Psoas muscle (tissue), 8 donors: ENCODE data around the gene PTGDS. TPM values are rescaled to one million over a fixed set of nuclear protein-coding genes. Genes with fewer than 3 reads are reported as not detected.
A peak's percentile ranks its signal among the peaks of the same experiment; 100 is the strongest.

Experiments used
- ATAC-seq, 4 donors: fragments of 200-7000 bp; cut with Tn5 transposase; one replicate each; pipeline ENCODE4 v1.9.1; 2020; ENCODE audit warnings: moderate library complexity in 3 of 4, mild to moderate bottlenecking in 2 of 4
- DNase-seq, 2 donors: peaks; one replicate each; pipeline ENCODE4 v3.0.0-alpha.2; 2020
- H3K27ac ChIP-seq: fragments of 200-600 bp; one replicate; pipeline ENCODE4 v1.8.0; 2022
- H3K27me3 ChIP-seq, 3 donors: fragments of 200-600 bp in 1 of 3; one replicate each; pipeline versions ENCODE4 v1.6.1 to v1.8.0; 2013 to 2022; ENCODE audit warnings: low read length in 2 of 3, mild to moderate bottlenecking in 2 of 3, moderate library complexity in 1 of 3; ENCODE audit not compliant: insufficient read depth in 3 of 3
- H3K36me3 ChIP-seq, 2 donors: fragments of 200-600 bp in 1 of 2; one replicate each; pipeline versions ENCODE4 v1.6.1 to v1.8.0; 2013 to 2022; ENCODE audit warnings: low read depth in 1 of 2, mild to moderate bottlenecking in 1 of 2, moderate library complexity in 1 of 2; ENCODE audit not compliant: insufficient read depth in 1 of 2
- H3K4me1 ChIP-seq: fragments of 200-600 bp; one replicate; pipeline ENCODE4 v1.8.0; 2022
- H3K4me3 ChIP-seq: fragments of 200-600 bp; one replicate; pipeline ENCODE4 v1.8.0; 2022; ENCODE audit warnings: mild to moderate bottlenecking
- H3K9me3 ChIP-seq: fragments of 200-600 bp; one replicate; pipeline ENCODE4 v1.8.0; 2022
- CTCF ChIP-seq: fragments of 200-600 bp; IDR thresholded peaks from one replicate; pipeline ENCODE4 v1.8.0; 2022; ENCODE audit warnings: antibody characterized with exemption
- WGBS, 3 donors: extraction: QIAGEN DNeasy Blood & Tissue Kit; methylation state at CpG; one replicate each; pipeline versions ENCODE4 v1.1.6 to v1.1.7; 2013; 5-methylcytosine and 5-hydroxymethylcytosine counted together
- intact Hi-C, 2 donors: fragments of 100-400 bp; cut with DNase I; formaldehyde crosslinking; loops; one replicate each; pipeline versions ENCODE4 v1.11.0 to v1.14.2; 2022
- polyA plus RNA-seq, 3 donors: library from polyadenylated mRNA; stranded (reverse); fragments of 200-250 nt; gene quantifications; one replicate each; pipeline ENCODE4 v1.2.3, GENCODE V29; 2013
- total RNA-seq, 4 donors: library from RNA; stranded (reverse); fragmentation: NEBNext Ultra II Directional in 2 of 4; extraction: Animal tissue kit (Norgen Biotek cat#: 25700) in 2 of 4; gene quantifications; one replicate each; pipeline versions ENCODE4 v1.2.1 to v1.2.4, GENCODE V29; 2021 to 2023
- donor health status: healthy with polysubstance abuse.
- donor health status: DM: no; HTN: no; CAD: no; lungs with moderate emphysema.
- donor health status: Bipolar disorder and iron deficiency.
- donor health status: healthy.
- donor health status: DM: yes; HTN: yes; CAD: no.
- donor health status: DM: no; HTN: no; CAD: no.
- donor health status: DM: no; HTN: no; CAD: no.
- donor health status: DM: yes; HTN: yes; CAD: no.

The PTGDS gene
- total and polyA plus RNA-seq, 7 donors, result 23.3 to 130 (median 37.9) TPM

GRCh38 chr9:136944212-136944518 lies 33.1 kb upstream of the PTGDS start:
- ATAC-seq (peak; percentile 1 to 15 (median 11)), DNase-seq (no peak)
- H3K27ac ChIP-seq, result peak overlapping the region; percentile 94
- H3K27me3 ChIP-seq, result no peaks in the 10 kb centered on the region
- peaks cover 20 to 36% of the 10 kb centered on the region in 2 donors for H3K36me3 ChIP-seq
- peak overlapping the region; percentile 88 for H3K4me3 ChIP-seq
- no peaks in the 10 kb centered on the region for H3K9me3 ChIP-seq
- TF ChIP-seq CTCF, result no peak
- whole genome bisulfite sequencing, 3 donors, result 0% methylated on average over 20 to 45 of the region's 45 CpGs
- peaks cover 44% of the 10 kb centered on the region for H3K4me1 ChIP-seq
- intact Hi-C loops, result loop anchor here in 1 of 2 donors (5.0 kb wide), 3 partner anchors 42 to 97 kb away; partner anchors contain the start of genes EDF1 and PHPT1

- peak; percentile 62 to 67 (median 66) for ATAC-seq
- intact Hi-C loops, result loop anchor here (5.0 kb wide), 4 partner anchors 42 to 97 kb away; partner anchors contain the start of genes PHPT1 (in 2 of the 2), EDF1 (in 1 of the 2) and PAXX (in 1 of the 2)
- peak; percentile 97 to 98 for DNase-seq
- Histone ChIP-seq H3K4me1 (peaks cover 40% of the 10 kb centered on the region), H3K4me3 (peak within 1 kb of the TSS; percentile 88), H3K27ac (peak within 1 kb of the TSS; percentile 94), H3K27me3 (no peaks in the 10 kb centered on the region), H3K9me3 (no peaks in the 10 kb centered on the region), H3K36me3 (peaks cover 19 to 33% of the 10 kb centered on the region in 2 donors)
- peak; percentile 98 for TF ChIP-seq CTCF
- 4 to 7% (median 7%) methylated on average over 47 to 74 of the region's 74 CpGs for WGBS, 3 donors
These were observed 32.6 kb upstream of the PTGDS start, which contains the start of the genes C8G and FBXW5 for GRCh38 chr9:136944519-136945332. C8G (plus strand) TSS chr9:136945243; CDS start chr9:136945321, 78 bp downstream. FBXW5 (minus strand) TSS chr9:136944738; CDS start chr9:136944083, 655 bp downstream.

GRCh38 chr9:136945333-136946227 lies 31.7 kb upstream of the PTGDS start:
- H3K4me1 ChIP-seq, result peaks cover 35% of the 10 kb centered on the region
- peaks cover 16 to 28% of the 10 kb centered on the region in 2 donors for H3K36me3 ChIP-seq
- no peaks in the 10 kb centered on the region for H3K9me3 ChIP-seq
- WGBS, 3 donors, result 87 to 92% (median 88%) methylated on average over 24 to 30 of the region's 30 CpGs
- H3K27me3 ChIP-seq, result no peaks in the 10 kb centered on the region
- intact Hi-C loops, result loop anchor here (5.0 kb wide), 2 partner anchors 47 to 98 kb away; partner anchors contain the start of genes PAXX (in 1 of the 2) and PHPT1 (in 1 of the 2)
- H3K4me3 ChIP-seq, result no peak overlapping the region
- no peak overlapping the region for H3K27ac ChIP-seq
- ATAC-seq, result no peak
- peak; percentile 21 to 63 for DNase-seq
- TF ChIP-seq CTCF, result no peak

GRCh38 chr9:136946228-136947027 lies 30.9 kb upstream of the PTGDS start:
- intact Hi-C loops, result loop anchor here (5.0 kb wide), 2 partner anchors 46 to 99 kb away; partner anchors contain the start of genes PAXX (in 1 of the 2) and PHPT1 (in 1 of the 2)
- 65 to 76% (median 68%) methylated on average over 26 to 27 of the region's 27 CpGs for WGBS, 3 donors
- peaks cover 10 to 19% of the 10 kb centered on the region in 2 donors for H3K36me3 ChIP-seq
- H3K4me1 ChIP-seq, result peaks cover 32% of the 10 kb centered on the region
- H3K4me3 ChIP-seq, result peak overlapping the region; percentile 43
- H3K9me3 ChIP-seq, result no peaks in the 10 kb centered on the region
- TF ChIP-seq CTCF, result no peak
- DNase-seq (peak; percentile 27 to 60), ATAC-seq (no peak)
- no peaks in the 10 kb centered on the region for H3K27me3 ChIP-seq
- H3K27ac ChIP-seq, result peak overlapping the region; percentile 87
